SK-N-SH (cell line): Measurements from ENCODE around the gene TRPV3. TPM values are rescaled to one million over a fixed set of nuclear protein-coding genes. Genes with fewer than 3 reads are reported as not detected.

Experiments used
- CTCF ChIA-PET: fragments of 300-600, 350-600 bp; formaldehyde crosslinking; extraction: SDS; loops from one replicate; lab custom pipeline; 2021; lab: Yijun Ruan, JAX
- POLR2A ChIA-PET: fragments of 350-600 bp; sonication (Branson Sonifier 250); formaldehyde crosslinking; extraction: SDS; loops from one replicate; lab custom pipeline; 2020; ENCODE audit warnings: antibody characterized with exemption, inconsistent platforms; lab: Yijun Ruan, JAX
- DNase-seq: peaks from one replicate; pipeline ENCODE4 v3.0.0; 2012
- H2AFZ ChIP-seq: fragments of 200-600 bp; sonication (generic); 2 replicates; pipeline ENCODE4 v1.8.1; 2016; ENCODE audit warnings: antibody characterized with exemption, mild to moderate bottlenecking, low read depth
- H3F3A ChIP-seq: fragments of 200-600 bp; sonication (generic); replicated peaks from 2 replicates; pipeline ENCODE3; 2016; ENCODE audit warnings: antibody characterized with exemption, mild to moderate bottlenecking; ENCODE audit not compliant: insufficient read depth
- H3K27ac ChIP-seq, 2 experiments: fragments of 200-500 bp in 1 of 2; fragments of 200-600 bp in 1 of 2; sonication (Bioruptor generic) in 1 of 2; sonication (generic), shearing (Covaris generic) in 1 of 2; 2 replicates each; pipeline versions ENCODE4 v1.5.1 to v1.6.1; 2014 to 2016; ENCODE audit warnings: low read depth in 2 of 2, inconsistent platforms in 1 of 2, low read length in 1 of 2, mild to moderate bottlenecking in 1 of 2, mixed read lengths in 1 of 2
- H3K27me3 ChIP-seq: fragments of 200-600 bp; sonication (generic), shearing (Covaris generic); 2 replicates; pipeline ENCODE4 v1.6.1; 2016; ENCODE audit warnings: mixed run types; ENCODE audit not compliant: insufficient read depth
- H3K36me3 ChIP-seq, 2 experiments: fragments of 200-500 bp in 1 of 2; fragments of 200-600 bp in 1 of 2; sonication (Bioruptor generic) in 1 of 2; sonication (generic) in 1 of 2; replicated peaks in 1 of 2; 2 replicates each; pipeline versions ENCODE3 to v1.5.1; 2014 to 2016; ENCODE audit warnings: low read length in 1 of 2, mild to moderate bottlenecking in 1 of 2; ENCODE audit not compliant: insufficient read depth in 2 of 2, control insufficient read depth in 1 of 2
- H3K4me1 ChIP-seq, 2 experiments: fragments of 200-500 bp in 1 of 2; fragments of 200-600 bp in 1 of 2; sonication (Bioruptor generic) in 1 of 2; sonication (generic), shearing (Covaris generic) in 1 of 2; 2 replicates each; pipeline versions ENCODE4 v1.5.1 to v1.6.1; 2014 to 2016; ENCODE audit warnings: low read depth in 1 of 2, low read length in 1 of 2, mixed run types in 1 of 2; ENCODE audit not compliant: insufficient read depth in 2 of 2, control insufficient read depth in 1 of 2
- H3K4me2 ChIP-seq: fragments of 200-600 bp; sonication (generic), shearing (Covaris generic); 2 replicates; pipeline ENCODE4 v1.6.1; 2017; ENCODE audit warnings: mixed run types
- H3K4me3 ChIP-seq, 2 experiments: fragments of 200-500 bp in 1 of 2; fragments of 200-600 bp in 1 of 2; sonication (Bioruptor generic) in 1 of 2; sonication (generic), shearing (Covaris generic) in 1 of 2; 2 replicates each; pipeline versions ENCODE4 v1.5.1 to v1.8.1; 2014 to 2016; ENCODE audit warnings: low read depth in 2 of 2, inconsistent platforms in 1 of 2, low read length in 1 of 2, mild to moderate bottlenecking in 1 of 2, mixed read lengths in 1 of 2, moderate library complexity in 1 of 2
- H3K79me2 ChIP-seq: fragments of 200-600 bp; sonication (generic); 2 replicates; pipeline ENCODE4 v1.8.1; 2017; ENCODE audit warnings: mild to moderate bottlenecking; ENCODE audit not compliant: insufficient read depth
- H3K9ac ChIP-seq: fragments of 200-600 bp; sonication (generic); 2 replicates; pipeline ENCODE4 v1.6.1; 2017; ENCODE audit warnings: mixed run types
- H3K9me2 ChIP-seq: fragments of 200-600 bp; sonication (generic); 2 replicates; pipeline ENCODE4 v1.6.1; 2017; ENCODE audit warnings: mixed run types
- H3K9me3 ChIP-seq: fragments of 200-600 bp; sonication (generic); 2 replicates; pipeline ENCODE4 v1.6.1; 2017; ENCODE audit warnings: mixed run types, mild to moderate bottlenecking, moderate library complexity
- H4K20me1 ChIP-seq: fragments of 200-600 bp; sonication (generic); 2 replicates; pipeline ENCODE4 v1.6.1; 2017; ENCODE audit warnings: mild to moderate bottlenecking, mixed run types; ENCODE audit not compliant: insufficient read depth
- CTCF ChIP-seq: fragments of 200-600 bp; sonication (generic); IDR thresholded peaks from 2 replicates; pipeline ENCODE4 v1.6.1; 2017; ENCODE audit warnings: antibody characterized with exemption, mild to moderate bottlenecking, moderate library complexity
- EP300 ChIP-seq, 2 experiments: IDR thresholded peaks; 2 replicates each; pipeline versions ENCODE4 v1.4.0 to v1.6.1; 2012; ENCODE audit warnings: borderline replicate concordance in 1 of 2, low read depth in 1 of 2, low read length in 1 of 2
- FOXM1 ChIP-seq: IDR thresholded peaks from 2 replicates; pipeline ENCODE4 v1.4.0; 2012; ENCODE audit warnings: low read depth, mild to moderate bottlenecking
- GABPA ChIP-seq: IDR thresholded peaks from 2 replicates; pipeline ENCODE4 v1.4.0; 2012; ENCODE audit warnings: low read depth, mild to moderate bottlenecking
- MXI1 ChIP-seq: IDR thresholded peaks from 2 replicates; pipeline ENCODE4 v1.6.1; 2012; ENCODE audit warnings: mild to moderate bottlenecking, low read depth, low read length, improper control_type of control experiment
- NRF1 ChIP-seq: IDR thresholded peaks from 2 replicates; pipeline ENCODE4 v1.6.1; 2012; ENCODE audit warnings: low read depth, mild to moderate bottlenecking, low read length
- POLR2AphosphoS5 ChIP-seq: IDR thresholded peaks from 2 replicates; pipeline ENCODE4 v1.6.1; 2012; ENCODE audit warnings: low read depth, low read length
- RAD21 ChIP-seq: IDR thresholded peaks from 2 replicates; pipeline ENCODE4 v1.6.1; 2012; ENCODE audit warnings: mild to moderate bottlenecking, low read length
- RCOR1 ChIP-seq: fragments of 150-350 bp; IDR thresholded peaks from 2 replicates; pipeline ENCODE4 v1.6.1; 2017; ENCODE audit warnings: antibody characterized with exemption, low read length
- RFX5 ChIP-seq: IDR thresholded peaks from 2 replicates; pipeline ENCODE4 v1.6.1; 2012; ENCODE audit warnings: mild to moderate bottlenecking, improper control_type of control experiment, low read length
- TAF1 ChIP-seq: IDR thresholded peaks from 2 replicates; pipeline ENCODE4 v1.6.1; 2012; ENCODE audit warnings: low read depth, mild to moderate bottlenecking, low read length, moderate library complexity, borderline replicate concordance
- TCF12 ChIP-seq: IDR thresholded peaks from 2 replicates; pipeline ENCODE4 v1.4.0; 2012
- USF1 ChIP-seq: IDR thresholded peaks from 2 replicates; pipeline ENCODE4 v1.4.0; 2012; ENCODE audit warnings: low read depth, borderline replicate concordance
- USF2 ChIP-seq: fragments of 150-350 bp; IDR thresholded peaks from 2 replicates; pipeline ENCODE4 v1.6.1; 2017; ENCODE audit warnings: antibody characterized with exemption, low read length, low read depth, borderline replicate concordance
- YY1 ChIP-seq: IDR thresholded peaks from 2 replicates; pipeline ENCODE4 v1.4.0; 2012; ENCODE audit warnings: low read depth, mild to moderate bottlenecking
- ZBTB33 ChIP-seq: IDR thresholded peaks from 2 replicates; pipeline ENCODE4 v1.4.0; 2012; ENCODE audit warnings: low read depth, borderline replicate concordance
- WGBS: methylation state at CpG from one replicate; pipeline ENCODE4 v1.1.6; 2017; ENCODE audit warnings: low lambda C conversion rate; 5-methylcytosine and 5-hydroxymethylcytosine counted together
- polyA plus RNA-seq, 3 experiments: library from polyadenylated mRNA; depleted of rRNA; stranded (reverse); fragments of >200 nt; gene quantifications; 2 replicates each; pipeline ENCODE4 v1.2.3, GENCODE V29; 2012

Gene TRPV3
- polyA plus RNA-seq, 1 of the 3 experiments (the other 2 are of a cell fraction) = 0.28 TPM

GRCh38 chr17:3583456-3583855 is 25.8 kb upstream of the TRPV3 start:
- Histone ChIP-seq H3K9me3 (no peaks in the 10 kb centered on the region), H3K4me1 (no peaks in the 10 kb centered on the region), H3F3A (no peaks in the 10 kb centered on the region), H3K36me3 (peaks cover 0 to 3% of the 10 kb centered on the region in 2 experiments), H4K20me1 (no peaks in the 10 kb centered on the region), H3K27me3 (no peaks in the 10 kb centered on the region), H3K4me3 (no peak overlapping the region), H3K79me2 (no peaks in the 10 kb centered on the region), H3K4me2 (no peak overlapping the region), H2AFZ (no peak overlapping the region), H3K27ac (no peak overlapping the region), H3K9me2 (no peaks in the 10 kb centered on the region), H3K9ac (no peak overlapping the region)
- DNase-seq = no peak
- POLR2A ChIA-PET = no interaction called here
- WGBS = 92% methylated on average over 8 of the region's 9 CpGs
- TF ChIP-seq YY1 (no peak), NRF1 (no peak), RAD21 (no peak), RFX5 (no peak), POLR2AphosphoS5 (no peak), MXI1 (no peak), USF2 (no peak), TAF1 (no peak), USF1 (no peak), CTCF (no peak), ZBTB33 (no peak), FOXM1 (no peak), EP300 (IDR thresholded peaks at IDR 0.05; ENCODE audit: borderline replicate concordance in 1 of 2, low read depth in 1 of 2, low read length in 1 of 2) (no peak), RCOR1 (no peak), TCF12 (no peak), GABPA (no peak)
- CTCF ChIA-PET = interaction anchor here (1.0 kb wide), 1 partner anchor 535 kb away, joined by 3 read pairs; no protein-coding TSS in a partner anchor
